ENCODE results near the gene CBX6.

CBX6 gene

GRCh38 chr22:38840129-38840528 lies 31.9 kb downstream of the CBX6 start:
- DNase-seq, result no peak
- 96% methylated on average over 3 of the region's 3 CpGs for WGBS (ENCODE audit: insufficient coverage)
- Histone ChIP-seq H3K27ac (ENCODE audit: insufficient read depth in 1 of 2, low read depth in 1 of 2, low read length in 2 of 2, poor library complexity in 1 of 2, severe bottlenecking in 2 of 2) (no peak overlapping the region), H3K9me3 (ENCODE audit: control extremely low read depth in 1 of 5, control insufficient read depth in 4 of 5, insufficient read depth in 2 of 5, low read depth in 1 of 5, low read length in 4 of 5) (no peaks in the 10 kb centered on the region), H3K4me1 (ENCODE audit: control extremely low read depth in 1 of 4, control insufficient read depth in 4 of 4, insufficient read depth in 4 of 4, low read length in 3 of 4) (peaks cover 0 to 21% (median 15%) of the 10 kb centered on the region in 4 experiments), H3K36me3 (ENCODE audit: control insufficient read depth in 4 of 4, insufficient read depth in 4 of 4, low read length in 3 of 4) (no peaks in the 10 kb centered on the region), H3K27me3 (replicated peaks in 2 of 5; ENCODE audit: control insufficient read depth in 4 of 5, insufficient read depth in 5 of 5, low read length in 4 of 5) (peaks cover 0 to 37% (median 27%) of the 10 kb centered on the region in 5 experiments), H3K4me3 (ENCODE audit: control insufficient read depth in 1 of 7, extremely low read depth in 1 of 7, insufficient read depth in 4 of 7, low read depth in 2 of 7, low read length in 6 of 7) (no peak overlapping the region)
- POLR2A ChIA-PET, result interaction anchor here (0.6 kb wide), 1 partner anchor 561 kb away, joined by 3 read pairs; no protein-coding TSS in a partner anchor
- CTCF ChIA-PET, result interaction anchor here (0.8 to 1.6 kb wide), 2 partner anchors 11 to 71 kb away, joined by 3 to 5 read pairs; no protein-coding TSS in a partner anchor

- Histone ChIP-seq H3K36me3 (ENCODE audit: control insufficient read depth in 4 of 4, insufficient read depth in 4 of 4, low read length in 3 of 4) (no peaks in the 10 kb centered on the region), H3K27me3 (replicated peaks in 2 of 5; ENCODE audit: control insufficient read depth in 4 of 5, insufficient read depth in 5 of 5, low read length in 4 of 5) (peaks cover 0 to 32% (median 22%) of the 10 kb centered on the region in 5 experiments), H3K9me3 (ENCODE audit: control extremely low read depth in 1 of 5, control insufficient read depth in 4 of 5, insufficient read depth in 2 of 5, low read depth in 1 of 5, low read length in 4 of 5) (no peaks in the 10 kb centered on the region), H3K4me1 (ENCODE audit: control extremely low read depth in 1 of 4, control insufficient read depth in 4 of 4, insufficient read depth in 4 of 4, low read length in 3 of 4) (peaks cover 0 to 21% (median 15%) of the 10 kb centered on the region in 4 experiments), H3K27ac (ENCODE audit: insufficient read depth in 1 of 2, low read depth in 1 of 2, low read length in 2 of 2, poor library complexity in 1 of 2, severe bottlenecking in 2 of 2) (no peak overlapping the region), H3K4me3 (ENCODE audit: control insufficient read depth in 1 of 7, extremely low read depth in 1 of 7, insufficient read depth in 4 of 7, low read depth in 2 of 7, low read length in 6 of 7) (no peak overlapping the region)
- POLR2A ChIA-PET, result interaction anchor here (0.6 kb wide), 1 partner anchor 560 kb away, joined by 3 read pairs; no protein-coding TSS in a partner anchor
- no CpG with 5 or more reads among the region's 1 CpG for WGBS (ENCODE audit: insufficient coverage)
- no peak for DNase-seq
- CTCF ChIA-PET, result interaction anchor here (0.8 to 1.6 kb wide), 3 partner anchors 11 to 71 kb away, joined by 3 to 5 read pairs (median 4); no protein-coding TSS in a partner anchor
Observed at GRCh38 chr22:38839686-38840085, 32.3 kb downstream of the CBX6 start.

- 100% methylated on average over 1 of the region's 6 CpGs for WGBS (ENCODE audit: insufficient coverage)
- CTCF ChIA-PET, result interaction anchor here (1.0 to 1.2 kb wide), 3 partner anchors 10 to 69 kb away, joined by 3 to 6 read pairs (median 3); no protein-coding TSS in a partner anchor
- POLR2A ChIA-PET, result interaction anchor here (0.6 kb wide), 1 partner anchor 44 kb away, joined by 4 read pairs; no protein-coding TSS in a partner anchor
Observed at GRCh38 chr22:38837414-38837928, 34.5 kb downstream of the CBX6 start.

GRCh38 chr22:38835888-38836301 lies 36.1 kb downstream of the CBX6 start:
- CTCF ChIA-PET, result no interaction called here
- H3K4me1 ChIP-seq (ENCODE audit: control extremely low read depth in 1 of 4, control insufficient read depth in 4 of 4, insufficient read depth in 4 of 4, low read length in 3 of 4), result peaks cover 0 to 3% (median under 1%) of the 10 kb centered on the region in 4 experiments
- POLR2A ChIA-PET, result no interaction called here
- WGBS (ENCODE audit: insufficient coverage), result 94% methylated on average over 5 of the region's 19 CpGs
- no peaks in the 10 kb centered on the region for H3K9me3 ChIP-seq (ENCODE audit: control extremely low read depth in 1 of 5, control insufficient read depth in 4 of 5, insufficient read depth in 2 of 5, low read depth in 1 of 5, low read length in 4 of 5)
- H3K36me3 ChIP-seq (ENCODE audit: control insufficient read depth in 4 of 4, insufficient read depth in 4 of 4, low read length in 3 of 4), result no peaks in the 10 kb centered on the region
- H3K27me3 ChIP-seq (replicated peaks in 2 of 5; ENCODE audit: control insufficient read depth in 4 of 5, insufficient read depth in 5 of 5, low read length in 4 of 5), result peaks cover 0 to 11% (median 2%) of the 10 kb centered on the region in 5 experiments
- no peak overlapping the region for H3K4me3 ChIP-seq (ENCODE audit: control insufficient read depth in 1 of 7, extremely low read depth in 1 of 7, insufficient read depth in 4 of 7, low read depth in 2 of 7, low read length in 6 of 7)
- no peak overlapping the region for H3K27ac ChIP-seq (ENCODE audit: insufficient read depth in 1 of 2, low read depth in 1 of 2, low read length in 2 of 2, poor library complexity in 1 of 2, severe bottlenecking in 2 of 2)
- DNase-seq, result no peak

More at GRCh38 chr22:38837414-38837928, 34.5 kb downstream of the CBX6 start:
- Histone ChIP-seq H3K36me3 (ENCODE audit: control insufficient read depth in 4 of 4, insufficient read depth in 4 of 4, low read length in 3 of 4) (no peaks in the 10 kb centered on the region), H3K27ac (ENCODE audit: insufficient read depth in 1 of 2, low read depth in 1 of 2, low read length in 2 of 2, poor library complexity in 1 of 2, severe bottlenecking in 2 of 2) (no peak overlapping the region), H3K4me3 (ENCODE audit: control insufficient read depth in 1 of 7, extremely low read depth in 1 of 7, insufficient read depth in 4 of 7, low read depth in 2 of 7, low read length in 6 of 7) (no peak overlapping the region), H3K27me3 (replicated peaks in 2 of 5; ENCODE audit: control insufficient read depth in 4 of 5, insufficient read depth in 5 of 5, low read length in 4 of 5) (peaks cover 0 to 21% (median 11%) of the 10 kb centered on the region in 5 experiments), H3K9me3 (ENCODE audit: control extremely low read depth in 1 of 5, control insufficient read depth in 4 of 5, insufficient read depth in 2 of 5, low read depth in 1 of 5, low read length in 4 of 5) (no peaks in the 10 kb centered on the region), H3K4me1 (ENCODE audit: control extremely low read depth in 1 of 4, control insufficient read depth in 4 of 4, insufficient read depth in 4 of 4, low read length in 3 of 4) (peaks cover 0 to 9% (median 4%) of the 10 kb centered on the region in 4 experiments)
- no peak for DNase-seq

GRCh38 chr22:38834991-38835390 lies 37.0 kb downstream of the CBX6 start:
- ChIA-PET POLR2A (no interaction called here), CTCF (no interaction called here)

GRCh38 chr22:38834215-38834953 lies 37.6 kb downstream of the CBX6 start:
- Histone ChIP-seq H3K4me1 (ENCODE audit: control extremely low read depth in 1 of 4, control insufficient read depth in 4 of 4, insufficient read depth in 4 of 4, low read length in 3 of 4) (peaks cover 0 to 3% (median 0%) of the 10 kb centered on the region in 4 experiments), H3K36me3 (ENCODE audit: control insufficient read depth in 4 of 4, insufficient read depth in 4 of 4, low read length in 3 of 4) (no peaks in the 10 kb centered on the region), H3K4me3 (ENCODE audit: control insufficient read depth in 1 of 7, extremely low read depth in 1 of 7, insufficient read depth in 4 of 7, low read depth in 2 of 7, low read length in 6 of 7) (no peak overlapping the region), H3K9me3 (ENCODE audit: control extremely low read depth in 1 of 5, control insufficient read depth in 4 of 5, insufficient read depth in 2 of 5, low read depth in 1 of 5, low read length in 4 of 5) (no peaks in the 10 kb centered on the region), H3K27me3 (replicated peaks in 2 of 5; ENCODE audit: control insufficient read depth in 4 of 5, insufficient read depth in 5 of 5, low read length in 4 of 5) (peaks cover 0 to 6% (median 0%) of the 10 kb centered on the region in 5 experiments), H3K27ac (ENCODE audit: insufficient read depth in 1 of 2, low read depth in 1 of 2, low read length in 2 of 2, poor library complexity in 1 of 2, severe bottlenecking in 2 of 2) (no peak overlapping the region)
- CTCF ChIA-PET, result interaction anchor here (0.7 to 1.1 kb wide), 2 partner anchors 9 to 368 kb away, joined by 3 read pairs; no protein-coding TSS in a partner anchor
- WGBS (ENCODE audit: insufficient coverage), result 97% methylated on average over 7 of the region's 13 CpGs
- DNase-seq, result no peak
- POLR2A ChIA-PET, result no interaction called here

More at GRCh38 chr22:38834991-38835390, 37.0 kb downstream of the CBX6 start:
- DNase-seq, result no peak
- no peaks in the 10 kb centered on the region for H3K36me3 ChIP-seq (ENCODE audit: control insufficient read depth in 4 of 4, insufficient read depth in 4 of 4, low read length in 3 of 4)
- no peak overlapping the region for H3K27ac ChIP-seq (ENCODE audit: insufficient read depth in 1 of 2, low read depth in 1 of 2, low read length in 2 of 2, poor library complexity in 1 of 2, severe bottlenecking in 2 of 2)
- H3K27me3 ChIP-seq (replicated peaks in 2 of 5; ENCODE audit: control insufficient read depth in 4 of 5, insufficient read depth in 5 of 5, low read length in 4 of 5), result peaks cover 0 to 6% (median 0%) of the 10 kb centered on the region in 5 experiments
- 100% methylated on average over 4 of the region's 5 CpGs for WGBS (ENCODE audit: insufficient coverage)
- peaks cover 0 to 3% (median 0%) of the 10 kb centered on the region in 4 experiments for H3K4me1 ChIP-seq (ENCODE audit: control extremely low read depth in 1 of 4, control insufficient read depth in 4 of 4, insufficient read depth in 4 of 4, low read length in 3 of 4)
- H3K9me3 ChIP-seq (ENCODE audit: control extremely low read depth in 1 of 5, control insufficient read depth in 4 of 5, insufficient read depth in 2 of 5, low read depth in 1 of 5, low read length in 4 of 5), result no peaks in the 10 kb centered on the region
- H3K4me3 ChIP-seq (ENCODE audit: control insufficient read depth in 1 of 7, extremely low read depth in 1 of 7, insufficient read depth in 4 of 7, low read depth in 2 of 7, low read length in 6 of 7), result no peak overlapping the region

- DNase-seq, result no peak
- H3K36me3 ChIP-seq (ENCODE audit: control insufficient read depth in 4 of 4, insufficient read depth in 4 of 4, low read length in 3 of 4), result no peaks in the 10 kb centered on the region
- no peaks in the 10 kb centered on the region for H3K9me3 ChIP-seq (ENCODE audit: control extremely low read depth in 1 of 5, control insufficient read depth in 4 of 5, insufficient read depth in 2 of 5, low read depth in 1 of 5, low read length in 4 of 5)
- ChIA-PET CTCF (no interaction called here), POLR2A (no interaction called here)
- H3K4me3 ChIP-seq (ENCODE audit: control insufficient read depth in 1 of 7, extremely low read depth in 1 of 7, insufficient read depth in 4 of 7, low read depth in 2 of 7, low read length in 6 of 7), result no peak overlapping the region
- H3K4me1 ChIP-seq (ENCODE audit: control extremely low read depth in 1 of 4, control insufficient read depth in 4 of 4, insufficient read depth in 4 of 4, low read length in 3 of 4), result no peaks in the 10 kb centered on the region
- no CpG with 5 or more reads among the region's 3 CpGs for WGBS (ENCODE audit: insufficient coverage)
- H3K27me3 ChIP-seq (replicated peaks in 2 of 5; ENCODE audit: control insufficient read depth in 4 of 5, insufficient read depth in 5 of 5, low read length in 4 of 5), result peaks cover 0 to 6% (median 0%) of the 10 kb centered on the region in 5 experiments
- H3K27ac ChIP-seq (ENCODE audit: insufficient read depth in 1 of 2, low read depth in 1 of 2, low read length in 2 of 2, poor library complexity in 1 of 2, severe bottlenecking in 2 of 2), result no peak overlapping the region
Observed at GRCh38 chr22:38833061-38833460, 39.0 kb downstream of the CBX6 start.

Measured in common myeloid progenitor, CD34-positive (primary cell).